ENCODE data around the gene NUDC. TPM values are rescaled to one million over a fixed set of nuclear protein-coding genes. Genes with fewer than 3 reads are reported as not detected.

The NUDC gene
- total and polyA plus RNA-seq, 2 of the 13 experiments (the other 11 are each of a cell fraction or from before 2014, with no cell fraction given): 34.7 to 104 TPM

DNA sequence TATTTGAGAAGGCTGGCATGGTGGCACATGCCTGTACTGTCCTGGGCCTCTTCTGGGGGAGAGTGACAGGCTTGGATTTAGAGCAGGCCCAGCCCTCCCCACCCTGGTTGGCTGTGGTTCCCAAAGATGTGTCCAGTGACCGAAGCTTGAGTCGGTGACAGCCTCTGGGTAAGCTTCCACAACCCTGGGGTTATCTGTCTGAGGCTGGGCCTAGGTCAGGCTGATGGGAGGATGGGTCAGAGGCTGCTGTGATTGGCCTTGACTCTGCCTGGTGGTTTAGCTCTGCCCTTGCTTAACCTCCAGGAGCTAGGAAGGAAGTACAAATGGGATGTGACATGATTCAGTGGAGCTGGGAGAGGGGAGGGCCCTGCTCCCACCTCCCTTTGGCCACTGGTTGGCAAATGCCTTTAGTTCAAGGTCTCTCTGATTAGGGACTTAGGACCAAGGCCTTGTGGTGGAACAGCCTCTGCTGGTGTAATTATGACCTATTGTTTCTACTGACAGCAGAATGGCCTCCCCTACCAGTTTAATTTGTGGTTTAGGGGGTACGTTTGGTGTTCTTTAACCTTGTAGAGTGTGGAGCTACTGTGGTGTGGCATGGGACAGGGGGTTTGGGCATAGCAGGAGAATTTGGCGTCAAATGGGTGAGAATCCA is 16.6 kb downstream of the NUDC start (continued):
- peak; percentile 98 for TF ChIP-seq HNF1B (CRISPR knock-in tag; IDR thresholded peaks at IDR 0.05)
- peak; percentile 80 for TF ChIP-seq ARNT2 (CRISPR knock-in tag; IDR thresholded peaks at IDR 0.05; ENCODE audit: low read depth)
- TF ChIP-seq ZSCAN25 (CRISPR knock-in tag; IDR thresholded peaks at IDR 0.05): peak; percentile 47; the same call in 1 of the 2 replicates
- no peak for TF ChIP-seq ZNF776 (CRISPR knock-in tag; IDR thresholded peaks at IDR 0.05)
- no peak for TF ChIP-seq ZBTB39 (CRISPR knock-in tag; IDR thresholded peaks at IDR 0.05)
- TF ChIP-seq ZNF563 (CRISPR knock-in tag; IDR thresholded peaks at IDR 0.05): no peak; the same call in 1 of the 2 replicates
- TF ChIP-seq FOXK1 (CRISPR knock-in tag; IDR thresholded peaks at IDR 0.05; ENCODE audit: borderline replicate concordance, low read depth): peak; percentile 70; the same call in 1 of the 2 replicates
- TF ChIP-seq HNRNPL (IDR thresholded peaks at IDR 0.05; ENCODE audit: low read depth, low read length): no peak
- TF ChIP-seq, protein P1, sequence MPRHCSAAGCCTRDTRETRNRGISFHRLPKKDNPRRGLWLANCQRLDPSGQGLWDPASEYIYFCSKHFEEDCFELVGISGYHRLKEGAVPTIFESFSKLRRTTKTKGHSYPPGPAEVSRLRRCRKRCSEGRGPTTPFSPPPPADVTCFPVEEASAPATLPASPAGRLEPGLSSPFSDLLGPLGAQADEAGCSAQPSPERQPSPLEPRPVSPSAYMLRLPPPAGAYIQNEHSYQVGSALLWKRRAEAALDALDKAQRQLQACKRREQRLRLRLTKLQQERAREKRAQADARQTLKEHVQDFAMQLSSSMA (CRISPR knock-in tag; IDR thresholded peaks at IDR 0.05): peak; percentile 93; the same call in 1 of the 2 replicates
- no peak for TF ChIP-seq ZNF367 (CRISPR knock-in tag; IDR thresholded peaks at IDR 0.05; ENCODE audit: borderline replicate concordance)
- TF ChIP-seq ATF7-NPFF (CRISPR knock-in tag; IDR thresholded peaks at IDR 0.05; ENCODE audit: low read depth): peak; percentile 75
- TF ChIP-seq ZNF605 (CRISPR knock-in tag; IDR thresholded peaks at IDR 0.05): peak; percentile 86; the same call in 1 of the 2 replicates
- TF ChIP-seq ZBTB7B (CRISPR knock-in tag; IDR thresholded peaks at IDR 0.05): peak; percentile 75; the same call in 1 of the 2 replicates
- peak; percentile 84 for TF ChIP-seq AKAP8 (CRISPR knock-in tag; IDR thresholded peaks at IDR 0.05)
- TF ChIP-seq HNF4G (IDR thresholded peaks at IDR 0.05; ENCODE audit: borderline replicate concordance, low read depth, low read length): peak; percentile 75; the same call in 1 of the 2 replicates
- peak; percentile 95 for TF ChIP-seq HNF4G (CRISPR knock-in tag; IDR thresholded peaks at IDR 0.05; ENCODE audit: borderline replicate concordance, low read depth)
- peak; percentile 84; the same call in 1 of the 2 replicates for TF ChIP-seq CREM (IDR thresholded peaks at IDR 0.05)
- TF ChIP-seq CREM (CRISPR knock-in tag; IDR thresholded peaks at IDR 0.05): no peak
- no peak for TF ChIP-seq NFAT5 (CRISPR knock-in tag; IDR thresholded peaks at IDR 0.05)
- TF ChIP-seq ZNF317 (CRISPR knock-in tag; IDR thresholded peaks at IDR 0.05): no peak; the same call in 1 of the 2 replicates

Data from HepG2 (cell line).